22Rv1 (cell line): Measurements from ENCODE around the gene SAP30L.

Experiments
- ZFX ChIP-seq: fragments of 450-650 bp; IDR thresholded peaks from 2 replicates; pipeline ENCODE4 v1.6.1; 2017; ENCODE audit warnings: antibody characterized with exemption, borderline replicate concordance
- TF ChIP-seq, protein P1 (sequence below): fragments of 450-650 bp; IDR thresholded peaks from 2 replicates; pipeline ENCODE4 v1.5.1; 2017; ENCODE audit warnings: mild to moderate bottlenecking

GRCh38 chr5:154466671-154467070, 20.9 kb downstream of the SAP30L start:
- TF ChIP-seq, protein P1, sequence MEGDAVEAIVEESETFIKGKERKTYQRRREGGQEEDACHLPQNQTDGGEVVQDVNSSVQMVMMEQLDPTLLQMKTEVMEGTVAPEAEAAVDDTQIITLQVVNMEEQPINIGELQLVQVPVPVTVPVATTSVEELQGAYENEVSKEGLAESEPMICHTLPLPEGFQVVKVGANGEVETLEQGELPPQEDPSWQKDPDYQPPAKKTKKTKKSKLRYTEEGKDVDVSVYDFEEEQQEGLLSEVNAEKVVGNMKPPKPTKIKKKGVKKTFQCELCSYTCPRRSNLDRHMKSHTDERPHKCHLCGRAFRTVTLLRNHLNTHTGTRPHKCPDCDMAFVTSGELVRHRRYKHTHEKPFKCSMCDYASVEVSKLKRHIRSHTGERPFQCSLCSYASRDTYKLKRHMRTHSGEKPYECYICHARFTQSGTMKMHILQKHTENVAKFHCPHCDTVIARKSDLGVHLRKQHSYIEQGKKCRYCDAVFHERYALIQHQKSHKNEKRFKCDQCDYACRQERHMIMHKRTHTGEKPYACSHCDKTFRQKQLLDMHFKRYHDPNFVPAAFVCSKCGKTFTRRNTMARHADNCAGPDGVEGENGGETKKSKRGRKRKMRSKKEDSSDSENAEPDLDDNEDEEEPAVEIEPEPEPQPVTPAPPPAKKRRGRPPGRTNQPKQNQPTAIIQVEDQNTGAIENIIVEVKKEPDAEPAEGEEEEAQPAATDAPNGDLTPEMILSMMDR = no peak
- TF ChIP-seq ZFX = no peak
